Cardiac fibroblast (primary cell): Measurements from ENCODE around the gene ADARB2.

Experiments used
- DNase-seq, 2 donors: peaks; one replicate each; pipeline versions ENCODE4 v3.0.0 to v3.0.0-alpha.2; 2010; ENCODE audit warnings: low read depth in 2 of 2
- H3K4me3 ChIP-seq, 2 donors: replicated peaks in 1 of 2; 1 replicate in 1 of 2; 2 replicates in 1 of 2; pipeline ENCODE4 v1.5.1; 2011; ENCODE audit warnings: low read depth in 2 of 2, low read length in 2 of 2, mild to moderate bottlenecking in 2 of 2, moderate library complexity in 1 of 2
- CTCF ChIP-seq: IDR thresholded peaks from one replicate; pipeline ENCODE4 v1.5.1; 2011; ENCODE audit warnings: low read depth, mild to moderate bottlenecking, low read length, inconsistent platforms

The ADARB2 gene

GRCh38 chr10:1281405-1281782, 455.9 kb downstream of the ADARB2 start:
- no peak for DNase-seq
- no peak for TF ChIP-seq CTCF
- H3K4me3 ChIP-seq = no peak overlapping the region

- TF ChIP-seq CTCF = no peak
- no peak for DNase-seq
- H3K4me3 ChIP-seq = no peak overlapping the region
Measured at GRCh38 chr10:1280466-1281404, 456.6 kb downstream of the ADARB2 start.

GRCh38 chr10:1278306-1278705, 459.0 kb downstream of the ADARB2 start:
- no peak for TF ChIP-seq CTCF
- H3K4me3 ChIP-seq = no peak overlapping the region
- no peak for DNase-seq

GRCh38 chr10:1274701-1275544, 462.4 kb downstream of the ADARB2 start:
- no peak for DNase-seq
- no peak overlapping the region for H3K4me3 ChIP-seq
- no peak for TF ChIP-seq CTCF

GRCh38 chr10:1274111-1274661, 463.1 kb downstream of the ADARB2 start:
- DNase-seq = no peak
- TF ChIP-seq CTCF = no peak
- H3K4me3 ChIP-seq = no peak overlapping the region

GRCh38 chr10:1273372-1274105, 463.8 kb downstream of the ADARB2 start:
- TF ChIP-seq CTCF = no peak
- H3K4me3 ChIP-seq = no peak overlapping the region
- no peak for DNase-seq
